Vagina (tissue), 2 donors: ENCODE measurements around the gene RTN3.

Source experiments
- CTCF ChIP-seq, 3 experiments: fragments of 450-650 bp in 2 of 3; fragments of 200-600 bp in 1 of 3; sonication (generic) in 1 of 3; IDR thresholded peaks; one replicate each; pipeline ENCODE4 v1.5.1; 2017 to 2019; ENCODE audit warnings: antibody characterized with exemption in 3 of 3, mild to moderate bottlenecking in 2 of 3, moderate library complexity in 2 of 3
- POLR2A ChIP-seq, 2 donors: fragments of 450-650 bp; IDR thresholded peaks; one replicate each; pipeline ENCODE4 v1.6.1; 2017; ENCODE audit warnings: antibody characterized with exemption in 2 of 2, mild to moderate bottlenecking in 2 of 2, moderate library complexity in 2 of 2
- POLR2AphosphoS5 ChIP-seq, 2 donors: sonication (generic); formaldehyde crosslinking; IDR thresholded peaks; one replicate each; pipeline ENCODE4 v1.9.0; 2017; ENCODE audit warnings: antibody characterized with exemption in 2 of 2, mild to moderate bottlenecking in 2 of 2, low read depth in 1 of 2; ENCODE audit not compliant: insufficient read depth in 1 of 2

DNA sequence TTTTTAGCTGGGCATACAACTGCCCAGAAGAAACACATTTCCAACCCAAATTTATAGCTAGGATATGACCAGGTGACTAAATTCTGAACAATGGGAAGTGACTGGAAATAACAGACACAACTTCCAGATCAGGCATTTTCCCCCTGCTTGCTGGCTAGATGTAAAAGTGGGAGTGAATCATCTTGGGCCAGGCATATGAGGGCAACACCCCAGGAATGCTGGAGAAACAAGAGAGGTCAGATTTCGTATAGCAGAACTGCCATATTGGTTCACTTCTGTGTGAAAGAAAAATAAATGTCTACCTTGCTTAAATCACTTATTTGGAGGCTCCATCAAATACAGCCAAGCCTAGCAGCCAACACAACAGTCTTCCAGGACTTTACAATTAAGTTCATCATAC is 17.5 kb upstream of the RTN3 start:
- no peak for TF ChIP-seq POLR2A (IDR thresholded peaks at IDR 0.05)
- TF ChIP-seq CTCF (IDR thresholded peaks at IDR 0.05) = no peak
- TF ChIP-seq POLR2AphosphoS5 (IDR thresholded peaks at IDR 0.05; ENCODE audit: insufficient read depth in 1 of 2, low read depth in 1 of 2) = no peak
